ENCODE measurements around the gene CPNE7. TPM values are rescaled to one million over a fixed set of nuclear protein-coding genes. Genes with fewer than 3 reads are reported as not detected.
A peak's percentile ranks its signal among the peaks of the same experiment; 100 is the strongest.

The CPNE7 gene
- total RNA-seq (2013; cell fraction: nucleolus; rRNA removed): 55.5 and 58.7 TPM in 2 replicates
- total RNA-seq (2014; rRNA removed) (22.5 and 23.4 TPM in 2 replicates), total RNA-seq (2014; rRNA removed; fragmentation: Illumina TruSeq; extraction: Trizol) (13.1 and 13.5 TPM in 2 replicates), total RNA-seq (2021) (39.6 and 46.9 TPM in 2 replicates), polyA plus RNA-seq (2011; rRNA removed) (6.1 and 7.4 TPM in 2 replicates), polyA plus RNA-seq (2014; fragmentation: Illumina TruSeq; extraction: Trizol) (16.5 and 17.5 TPM in 2 replicates), polyA plus RNA-seq (2014; fragmentation: Nextera tagmentation; extraction: Ambion mirVana) (1 to 10 TPM in 1 of 2 experiments, under 1 TPM in 1; 0.29 to 1.1 TPM), polyA plus RNA-seq (2014; rRNA removed) (39.7 and 49.2 TPM in 2 replicates), polyA plus RNA-seq (2016; fragmentation: Nextera tagmentation; extraction: Ambion mirVana) (10 to 100 TPM; 17.6 to 19.7 TPM), polyA minus RNA-seq (2011; rRNA and poly(A)+ RNA removed) (1.2 and 1.4 TPM in 2 replicates), Bru-seq, nascent RNA (percentile 52 among the genes with signal in this experiment), BruChase-seq, experiment 1, labeled RNA remaining after a 6-hour chase (percentile 61 among the genes with signal in this experiment), BruChase-seq, experiment 2, labeled RNA remaining after a 2-hour chase (percentile 52 among the genes with signal in this experiment)
- 2.9 TPM for polyA plus RNA-seq (2011; ENCODE audit: low read depth)
- 5.6 and 10.3 TPM in 2 replicates for polyA plus RNA-seq (2011; cell fraction: cytosol; rRNA removed)
- polyA plus RNA-seq (2011; cell fraction: nucleus; rRNA removed): 210 and 211 TPM in 2 replicates
- polyA plus RNA-seq (2012): 8.5 and 9.2 TPM in 2 replicates
- 3.2 TPM in 1 of 2 replicates, not detected in the other for polyA minus RNA-seq (2011; cell fraction: cytosol; rRNA and poly(A)+ RNA removed)
- polyA minus RNA-seq (2011; cell fraction: nucleus; rRNA and poly(A)+ RNA removed): 5.8 and 6.4 TPM in 2 replicates
- long read RNA-seq, experiment 1: 0 reads
- long read RNA-seq, experiment 2: 0 reads

DNA sequence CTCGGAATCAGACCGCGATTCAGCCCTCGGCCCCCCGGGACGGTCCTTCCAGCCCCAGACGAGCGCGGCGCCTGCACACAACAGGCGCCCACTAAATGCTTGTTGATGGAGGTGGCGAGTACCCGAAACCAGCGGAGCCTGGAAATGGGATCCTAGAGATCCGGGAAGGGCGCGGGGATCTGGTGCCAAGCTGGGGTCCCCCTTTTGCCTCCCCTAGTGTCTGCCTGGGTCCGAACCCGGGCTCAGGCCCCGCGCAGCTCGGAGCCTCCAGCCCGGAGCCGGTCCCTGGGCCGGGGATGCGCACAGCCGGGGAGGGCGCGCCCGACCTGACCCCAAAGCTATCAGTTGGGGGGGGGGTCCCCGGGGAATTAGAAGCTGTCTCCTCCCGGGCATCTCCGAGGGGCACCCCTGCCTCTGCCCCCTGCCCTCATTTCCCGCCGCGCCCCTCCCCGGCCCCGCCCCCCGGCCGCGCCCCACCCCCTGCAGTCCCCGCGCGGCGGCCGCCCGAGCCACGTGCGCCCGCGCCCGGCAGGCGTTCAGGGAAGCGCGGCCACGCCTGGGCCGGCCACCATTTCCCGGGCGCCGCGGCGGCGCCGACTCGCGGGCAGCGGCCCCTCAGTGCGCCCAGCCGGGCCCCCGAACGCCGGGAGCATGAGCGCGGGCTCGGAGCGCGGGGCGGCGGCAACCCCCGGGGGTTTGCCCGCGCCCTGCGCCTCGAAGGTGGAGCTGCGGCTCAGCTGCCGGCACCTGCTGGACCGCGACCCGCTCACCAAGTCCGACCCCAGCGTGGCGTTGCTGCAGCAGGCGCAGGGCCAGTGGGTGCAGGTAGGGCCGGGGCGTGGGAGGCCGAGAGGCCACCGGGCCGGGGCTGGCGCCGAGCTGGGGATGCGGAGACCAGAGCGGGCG, at the start of gene CPNE7:
Gene CPNE7, plus strand, starts transcription at position 512 of the 906 bp plus-strand sequence. Its CDS starts 140 bp downstream, at position 652.
- SMC1A ChIA-PET (ENCODE audit: uncharacterized antibody, unreplicated experiment): no interaction called here
- TF ChIP-seq, protein P1, sequence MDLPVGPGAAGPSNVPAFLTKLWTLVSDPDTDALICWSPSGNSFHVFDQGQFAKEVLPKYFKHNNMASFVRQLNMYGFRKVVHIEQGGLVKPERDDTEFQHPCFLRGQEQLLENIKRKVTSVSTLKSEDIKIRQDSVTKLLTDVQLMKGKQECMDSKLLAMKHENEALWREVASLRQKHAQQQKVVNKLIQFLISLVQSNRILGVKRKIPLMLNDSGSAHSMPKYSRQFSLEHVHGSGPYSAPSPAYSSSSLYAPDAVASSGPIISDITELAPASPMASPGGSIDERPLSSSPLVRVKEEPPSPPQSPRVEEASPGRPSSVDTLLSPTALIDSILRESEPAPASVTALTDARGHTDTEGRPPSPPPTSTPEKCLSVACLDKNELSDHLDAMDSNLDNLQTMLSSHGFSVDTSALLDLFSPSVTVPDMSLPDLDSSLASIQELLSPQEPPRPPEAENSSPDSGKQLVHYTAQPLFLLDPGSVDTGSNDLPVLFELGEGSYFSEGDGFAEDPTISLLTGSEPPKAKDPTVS (IDR thresholded peaks at IDR 0.05; ENCODE audit: low read depth, low read length): no peak
- TF ChIP-seq, protein P2, sequence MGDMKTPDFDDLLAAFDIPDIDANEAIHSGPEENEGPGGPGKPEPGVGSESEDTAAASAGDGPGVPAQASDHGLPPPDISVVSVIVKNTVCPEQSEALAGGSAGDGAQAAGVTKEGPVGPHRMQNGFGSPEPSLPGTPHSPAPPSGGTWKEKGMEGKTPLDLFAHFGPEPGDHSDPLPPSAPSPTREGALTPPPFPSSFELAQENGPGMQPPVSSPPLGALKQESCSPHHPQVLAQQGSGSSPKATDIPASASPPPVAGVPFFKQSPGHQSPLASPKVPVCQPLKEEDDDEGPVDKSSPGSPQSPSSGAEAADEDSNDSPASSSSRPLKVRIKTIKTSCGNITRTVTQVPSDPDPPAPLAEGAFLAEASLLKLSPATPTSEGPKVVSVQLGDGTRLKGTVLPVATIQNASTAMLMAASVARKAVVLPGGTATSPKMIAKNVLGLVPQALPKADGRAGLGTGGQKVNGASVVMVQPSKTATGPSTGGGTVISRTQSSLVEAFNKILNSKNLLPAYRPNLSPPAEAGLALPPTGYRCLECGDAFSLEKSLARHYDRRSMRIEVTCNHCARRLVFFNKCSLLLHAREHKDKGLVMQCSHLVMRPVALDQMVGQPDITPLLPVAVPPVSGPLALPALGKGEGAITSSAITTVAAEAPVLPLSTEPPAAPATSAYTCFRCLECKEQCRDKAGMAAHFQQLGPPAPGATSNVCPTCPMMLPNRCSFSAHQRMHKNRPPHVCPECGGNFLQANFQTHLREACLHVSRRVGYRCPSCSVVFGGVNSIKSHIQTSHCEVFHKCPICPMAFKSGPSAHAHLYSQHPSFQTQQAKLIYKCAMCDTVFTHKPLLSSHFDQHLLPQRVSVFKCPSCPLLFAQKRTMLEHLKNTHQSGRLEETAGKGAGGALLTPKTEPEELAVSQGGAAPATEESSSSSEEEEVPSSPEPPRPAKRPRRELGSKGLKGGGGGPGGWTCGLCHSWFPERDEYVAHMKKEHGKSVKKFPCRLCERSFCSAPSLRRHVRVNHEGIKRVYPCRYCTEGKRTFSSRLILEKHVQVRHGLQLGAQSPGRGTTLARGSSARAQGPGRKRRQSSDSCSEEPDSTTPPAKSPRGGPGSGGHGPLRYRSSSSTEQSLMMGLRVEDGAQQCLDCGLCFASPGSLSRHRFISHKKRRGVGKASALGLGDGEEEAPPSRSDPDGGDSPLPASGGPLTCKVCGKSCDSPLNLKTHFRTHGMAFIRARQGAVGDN (IDR thresholded peaks at IDR 0.05): 0 out of 2 replicates have a peak, but pooled peaks have one; percentile 28
- no peak for TF ChIP-seq CBFB (IDR thresholded peaks at IDR 0.05; ENCODE audit: low read depth)
- TF ChIP-seq RB1 (IDR thresholded peaks at IDR 0.05; ENCODE audit: borderline replicate concordance): no peak
- TF ChIP-seq BCL11A (IDR thresholded peaks at IDR 0.05; ENCODE audit: low read depth, low read length): no peak
- TF ChIP-seq DPF2 (IDR thresholded peaks at IDR 0.05): peak; percentile 19; the same call in 1 of the 2 replicates
- peak; percentile 54 for TF ChIP-seq HDAC6 (IDR thresholded peaks at IDR 0.05; ENCODE audit: unreplicated experiment)
- TF ChIP-seq, protein P3, sequence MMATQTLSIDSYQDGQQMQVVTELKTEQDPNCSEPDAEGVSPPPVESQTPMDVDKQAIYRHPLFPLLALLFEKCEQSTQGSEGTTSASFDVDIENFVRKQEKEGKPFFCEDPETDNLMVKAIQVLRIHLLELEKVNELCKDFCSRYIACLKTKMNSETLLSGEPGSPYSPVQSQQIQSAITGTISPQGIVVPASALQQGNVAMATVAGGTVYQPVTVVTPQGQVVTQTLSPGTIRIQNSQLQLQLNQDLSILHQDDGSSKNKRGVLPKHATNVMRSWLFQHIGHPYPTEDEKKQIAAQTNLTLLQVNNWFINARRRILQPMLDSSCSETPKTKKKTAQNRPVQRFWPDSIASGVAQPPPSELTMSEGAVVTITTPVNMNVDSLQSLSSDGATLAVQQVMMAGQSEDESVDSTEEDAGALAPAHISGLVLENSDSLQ (IDR thresholded peaks at IDR 0.05): no peak
- TF ChIP-seq, protein P4, sequence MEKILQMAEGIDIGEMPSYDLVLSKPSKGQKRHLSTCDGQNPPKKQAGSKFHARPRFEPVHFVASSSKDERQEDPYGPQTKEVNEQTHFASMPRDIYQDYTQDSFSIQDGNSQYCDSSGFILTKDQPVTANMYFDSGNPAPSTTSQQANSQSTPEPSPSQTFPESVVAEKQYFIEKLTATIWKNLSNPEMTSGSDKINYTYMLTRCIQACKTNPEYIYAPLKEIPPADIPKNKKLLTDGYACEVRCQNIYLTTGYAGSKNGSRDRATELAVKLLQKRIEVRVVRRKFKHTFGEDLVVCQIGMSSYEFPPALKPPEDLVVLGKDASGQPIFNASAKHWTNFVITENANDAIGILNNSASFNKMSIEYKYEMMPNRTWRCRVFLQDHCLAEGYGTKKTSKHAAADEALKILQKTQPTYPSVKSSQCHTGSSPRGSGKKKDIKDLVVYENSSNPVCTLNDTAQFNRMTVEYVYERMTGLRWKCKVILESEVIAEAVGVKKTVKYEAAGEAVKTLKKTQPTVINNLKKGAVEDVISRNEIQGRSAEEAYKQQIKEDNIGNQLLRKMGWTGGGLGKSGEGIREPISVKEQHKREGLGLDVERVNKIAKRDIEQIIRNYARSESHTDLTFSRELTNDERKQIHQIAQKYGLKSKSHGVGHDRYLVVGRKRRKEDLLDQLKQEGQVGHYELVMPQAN (conservative IDR thresholded peaks at IDR 0.05): peak; percentile 40; the same call in 1 of the 2 replicates

More for the DNA sequence above, at the start of gene CPNE7:
- FAIRE-seq (no peak), ATAC-seq (peak; percentile 51), DNase-seq (ENCODE audit: low read depth, low spot score) (no peak)
- Histone ChIP-seq H3K4me3 (peak within 1 kb of the TSS; percentile 58), H3K36me3 (ENCODE audit: control insufficient read depth in 2 of 2, insufficient read depth in 2 of 2, low read length in 1 of 2) (no peaks in the 10 kb centered on the region), H3K4me1 (ENCODE audit: control insufficient read depth, insufficient read depth, low read length) (peaks cover 15% of the 10 kb centered on the region), H3K4me2 (ENCODE audit: control insufficient read depth, insufficient read depth) (peak within 1 kb of the TSS; percentile 70; the same call in 1 of the 2 replicates), H3K27ac (ENCODE audit: control insufficient read depth, insufficient read depth) (no peak within 1 kb of the TSS), H3K27me3 (replicated peaks in 1 of 2; ENCODE audit: control insufficient read depth in 2 of 2, insufficient read depth in 2 of 2, low read length in 1 of 2) (no peaks in the 10 kb centered on the region; a peak in 1 of 4 replicates), H4K20me1 (ENCODE audit: control insufficient read depth, insufficient read depth) (no peaks in the 10 kb centered on the region), H3K9me3 (replicated peaks; ENCODE audit: control insufficient read depth, insufficient read depth, low read length) (no peaks in the 10 kb centered on the region; the same call in 2 of the 3 replicates), H2AFZ (ENCODE audit: control insufficient read depth, low read depth, low read length) (peak within 1 kb of the TSS; percentile 35), H3K79me2 (ENCODE audit: control insufficient read depth, insufficient read depth, low read length) (no peaks in the 10 kb centered on the region), H3K9ac (ENCODE audit: control insufficient read depth, insufficient read depth, low read length) (no peak within 1 kb of the TSS; the same call in 1 of the 2 replicates)
- intact Hi-C loops (cut with micrococcal nuclease; ENCODE audit: unreplicated experiment): loop anchor here (2.0 kb wide), 1 partner anchor 65 kb away; no protein-coding TSS in a partner anchor
- POLR2A ChIA-PET: interaction anchor here (0.5 kb wide), 1 partner anchor 286 kb away, joined by 3 read pairs; no protein-coding TSS in a partner anchor
- no TSS peak for BruUV-seq (replicated peaks)
- RAD21 ChIA-PET (ENCODE audit: unreplicated experiment): interaction anchor here (1.3 kb wide), 1 partner anchor 125 kb away, joined by 5 read pairs; no protein-coding TSS in a partner anchor
- in situ Hi-C loops (cut with MboI): no loop called here
- WGBS (ENCODE audit: insufficient coverage, insufficient replicate concordance, low lambda C conversion rate, missing lambda C conversion rate): 8% methylated on average over 60 of the region's 103 CpGs
- CTCF ChIA-PET: interaction anchor here (0.8 to 1.1 kb wide), 2 partner anchors 25 to 124 kb away, joined by 3 to 4 read pairs; no protein-coding TSS in a partner anchor

Data from GM12878 (cell line).